Left ventricle myocardium inferior (tissue), 1 donor: ENCODE data around the gene RNPS1. TPM values are rescaled to one million over a fixed set of nuclear protein-coding genes. Genes with fewer than 3 reads are reported as not detected.

Experiments used
- DNase-seq: peaks from one replicate; pipeline ENCODE4 v3.0.0-alpha.2; 2020
- H3K27ac ChIP-seq: fragments of 200-600 bp; replicated peaks from 2 replicates; pipeline ENCODE4 v1.8.0; 2021
- H3K27me3 ChIP-seq: fragments of 200-600 bp; 2 replicates; pipeline ENCODE4 v1.8.0; 2021; ENCODE audit warnings: low read depth
- H3K36me3 ChIP-seq: fragments of 200-600 bp; 2 replicates; pipeline ENCODE4 v1.8.0; 2021
- H3K4me1 ChIP-seq: fragments of 200-600 bp; 2 replicates; pipeline ENCODE4 v1.8.0; 2021
- H3K4me3 ChIP-seq: fragments of 200-600 bp; 2 replicates; pipeline ENCODE4 v1.8.0; 2021; ENCODE audit warnings: mild to moderate bottlenecking, moderate library complexity
- H3K9me3 ChIP-seq: fragments of 200-600 bp; replicated peaks from 2 replicates; pipeline ENCODE4 v1.8.0; 2021
- CTCF ChIP-seq: fragments of 200-600 bp; IDR thresholded peaks from 2 replicates; pipeline ENCODE4 v1.8.0; 2021; ENCODE audit warnings: antibody characterized with exemption, mild to moderate bottlenecking, borderline replicate concordance
- intact Hi-C: fragments of 100-400 bp; cut with micrococcal nuclease; formaldehyde crosslinking; loops from one replicate; pipeline ENCODE4 v1.11.0; 2022
- total RNA-seq: library from RNA; stranded (reverse); fragmentation: NEBNext Ultra II Directional; extraction: Animal tissue kit (Norgen Biotek cat#: 25700); gene quantifications from one replicate; pipeline ENCODE4 v1.2.1, GENCODE V29; 2021
- donor health status: DM: no; HTN: yes; CAD: no; lungs with severe emphysema.

The RNPS1 gene
- total RNA-seq, 1 donor from 2014 or later, result 106 TPM

DNA sequence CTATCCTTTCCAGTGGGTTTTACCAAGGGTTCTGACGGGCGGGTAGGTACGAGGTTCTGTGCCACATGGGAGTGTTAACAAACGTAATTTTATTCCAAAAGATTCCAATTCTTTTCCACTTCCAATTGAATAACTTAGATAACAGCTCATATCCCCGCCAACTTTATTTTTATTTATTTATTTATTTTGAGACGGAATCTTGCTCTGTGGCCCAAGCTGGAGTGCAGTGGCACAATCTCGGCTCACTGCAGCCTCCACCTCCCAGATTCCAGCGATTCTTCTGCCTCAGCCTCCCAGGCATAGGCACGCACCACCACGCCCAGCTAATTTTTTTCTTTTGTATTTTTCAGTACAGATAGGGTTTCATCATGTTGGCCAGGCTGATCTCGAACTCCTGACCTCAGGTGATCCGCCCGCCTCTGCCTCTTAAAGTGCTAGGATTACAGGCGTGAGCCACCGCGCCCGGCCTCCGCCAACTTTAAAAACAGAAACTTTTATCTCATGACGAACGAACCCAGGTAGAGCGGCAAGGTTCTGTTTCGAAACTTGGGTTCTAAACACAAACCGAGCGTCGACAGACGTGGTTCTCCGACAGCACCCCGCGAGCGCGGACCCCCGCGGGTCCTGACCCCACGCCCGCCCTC, 17.2 kb downstream of the RNPS1 start:
- DNase-seq, result no peak
- Histone ChIP-seq H3K36me3 (peaks cover 54% of the 10 kb centered on the region), H3K27ac (peak overlapping the region; percentile 98), H3K4me1 (peaks cover 37% of the 10 kb centered on the region), H3K4me3 (peak overlapping the region; percentile 85), H3K9me3 (no peaks in the 10 kb centered on the region), H3K27me3 (no peaks in the 10 kb centered on the region)
- TF ChIP-seq CTCF, result no peak
- intact Hi-C loops, result no loop called here

GRCh38 chr16:2246301-2246885, 21.5 kb downstream of the RNPS1 start:
- no peaks in the 10 kb centered on the region for H3K27me3 ChIP-seq
- intact Hi-C loops, result loop anchor here (10.0 kb wide), 1 partner anchor 172 kb away; no protein-coding TSS in a partner anchor
- peaks cover 28% of the 10 kb centered on the region for H3K4me1 ChIP-seq
- no peak for TF ChIP-seq CTCF
- H3K4me3 ChIP-seq, result no peak overlapping the region
- no peak for DNase-seq
- peaks cover 68% of the 10 kb centered on the region for H3K36me3 ChIP-seq
- no peak overlapping the region for H3K27ac ChIP-seq
- no peaks in the 10 kb centered on the region for H3K9me3 ChIP-seq

DNA sequence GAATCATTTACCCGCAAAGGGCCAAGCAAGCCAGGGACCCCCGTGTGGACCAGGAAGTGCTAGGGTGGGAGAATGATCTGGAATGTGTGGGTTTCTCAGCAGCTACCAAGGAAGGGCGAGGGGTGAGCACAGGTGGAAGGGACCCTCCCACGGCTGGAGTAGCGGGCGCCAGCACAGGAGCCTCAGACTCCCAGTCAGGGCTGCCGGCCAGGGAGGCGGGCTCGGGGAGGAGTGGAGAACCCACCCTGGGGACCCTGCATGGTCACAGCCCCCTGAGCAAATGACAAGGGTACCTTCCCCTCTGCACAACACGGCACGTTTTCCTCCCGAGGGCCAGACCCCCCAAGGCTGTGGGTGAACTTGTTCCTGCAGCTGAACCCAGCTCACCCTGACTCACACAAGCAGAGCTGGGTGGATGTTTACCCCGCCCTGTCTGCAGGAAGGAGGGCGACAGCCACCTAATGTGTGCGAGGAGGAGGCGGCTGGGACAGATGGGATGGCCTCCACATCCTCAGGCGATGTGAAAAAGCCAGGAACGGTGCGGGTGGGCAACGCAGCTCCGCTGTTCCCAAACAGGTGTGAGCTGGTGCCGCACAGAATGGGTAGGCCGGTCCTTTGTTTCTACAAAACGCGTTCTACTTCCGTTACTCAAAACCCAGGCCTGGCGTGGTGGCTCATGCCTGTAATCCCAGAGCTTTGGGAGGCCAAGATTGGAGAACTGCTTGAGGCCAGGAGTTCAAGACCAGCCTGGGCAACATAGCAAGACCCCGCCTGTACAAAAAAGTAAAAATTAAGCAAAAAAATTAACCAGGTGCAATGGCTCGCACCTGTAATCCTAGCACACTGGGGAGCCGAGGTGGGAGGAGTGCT, 22.8 kb downstream of the RNPS1 start:
- Histone ChIP-seq H3K9me3 (no peaks in the 10 kb centered on the region), H3K27ac (no peak overlapping the region), H3K4me3 (no peak overlapping the region), H3K4me1 (peaks cover 19% of the 10 kb centered on the region), H3K36me3 (peaks cover 72% of the 10 kb centered on the region), H3K27me3 (no peaks in the 10 kb centered on the region)
- no peak for DNase-seq
- intact Hi-C loops, result loop anchor here (10.0 kb wide), 1 partner anchor 170 kb away; no protein-coding TSS in a partner anchor
- TF ChIP-seq CTCF, result no peak

- TF ChIP-seq CTCF, result no peak
- Histone ChIP-seq H3K27ac (no peak overlapping the region), H3K4me3 (no peak overlapping the region), H3K9me3 (no peaks in the 10 kb centered on the region), H3K36me3 (peaks cover 77% of the 10 kb centered on the region), H3K27me3 (no peaks in the 10 kb centered on the region), H3K4me1 (peaks cover 10% of the 10 kb centered on the region)
- intact Hi-C loops, result loop anchor here (10.0 kb wide), 1 partner anchor 170 kb away; no protein-coding TSS in a partner anchor
- DNase-seq, result no peak
Observed at GRCh38 chr16:2244301-2244700, 23.6 kb downstream of the RNPS1 start.

GRCh38 chr16:2243781-2244180, 24.1 kb downstream of the RNPS1 start:
- Histone ChIP-seq H3K27me3 (no peaks in the 10 kb centered on the region), H3K9me3 (no peaks in the 10 kb centered on the region), H3K27ac (no peak overlapping the region), H3K4me1 (peaks cover 7% of the 10 kb centered on the region), H3K36me3 (peaks cover 75% of the 10 kb centered on the region), H3K4me3 (no peak overlapping the region)
- no peak for DNase-seq
- TF ChIP-seq CTCF, result no peak
- intact Hi-C loops, result loop anchor here (10.0 kb wide), 1 partner anchor 169 kb away; no protein-coding TSS in a partner anchor
